K562 (cell line): ENCODE results near the gene COLEC12. TPM values are rescaled to one million over a fixed set of nuclear protein-coding genes. Genes with fewer than 3 reads are reported as not detected.
A peak's percentile ranks its signal among the peaks of the same experiment; 100 is the strongest.

ENCODE experiments used
- ARID1B ChIP-seq: fragments of 450-650 bp; IDR thresholded peaks from 2 replicates; pipeline ENCODE4 v1.6.1; 2016; ENCODE audit warnings: antibody characterized with exemption, mild to moderate bottlenecking, inconsistent platforms
- ASH1L ChIP-seq: fragments of 450-650 bp; IDR thresholded peaks from 2 replicates; pipeline ENCODE4 v1.6.1; 2018; ENCODE audit warnings: borderline replicate concordance, mild to moderate bottlenecking, low read depth; ENCODE audit not compliant: partially characterized antibody
- ATF3 ChIP-seq, 2 experiments: fragments of 450-650 bp in 1 of 2; sonication (generic) in 1 of 2; formaldehyde crosslinking in 1 of 2; IDR thresholded peaks in 1 of 2; conservative IDR thresholded peaks in 1 of 2; 2 replicates each; pipeline versions ENCODE4 v1.6.1 to v1.8.1; 2016 to 2023; ENCODE audit warnings: mild to moderate bottlenecking in 2 of 2, moderate library complexity in 2 of 2, inconsistent platforms in 1 of 2, missing genetic modification reagents in 1 of 2
- BCOR ChIP-seq: fragments of 450-650 bp; IDR thresholded peaks from 2 replicates; pipeline ENCODE4 v1.6.1; 2016
- CTBP1 ChIP-seq: fragments of 450-650 bp; IDR thresholded peaks from 2 replicates; pipeline ENCODE4 v1.6.1; 2016; ENCODE audit warnings: borderline replicate concordance
- GTF2B ChIP-seq: IDR thresholded peaks from 2 replicates; pipeline ENCODE4 v1.6.1; 2011; ENCODE audit not compliant: insufficient read length; ENCODE audit errors: extremely low read depth
- HNRNPLL ChIP-seq: fragments of 200-400 bp; formaldehyde crosslinking; IDR thresholded peaks from 2 replicates; pipeline ENCODE4 v1.6.1; 2017; ENCODE audit warnings: low read length, low read depth, mild to moderate bottlenecking; ENCODE audit not compliant: poor library complexity, severe bottlenecking
- ILF3 ChIP-seq: fragments of 450-650 bp; IDR thresholded peaks from 2 replicates; pipeline ENCODE4 v1.6.1; 2018; ENCODE audit warnings: antibody characterized with exemption, mild to moderate bottlenecking, moderate library complexity, borderline replicate concordance
- MAFF ChIP-seq: IDR thresholded peaks from 2 replicates; pipeline ENCODE4 v1.6.1; 2012; ENCODE audit warnings: low read length, improper control_type of control experiment
- MEIS2 ChIP-seq: fragments of 450-650 bp; IDR thresholded peaks from 2 replicates; pipeline ENCODE4 v1.6.1; 2014; ENCODE audit warnings: mild to moderate bottlenecking; ENCODE audit not compliant: partially characterized antibody
- NCOR1 ChIP-seq: fragments of 450-650 bp; IDR thresholded peaks from 2 replicates; pipeline ENCODE4 v1.6.1; 2016; ENCODE audit warnings: mild to moderate bottlenecking, moderate library complexity
- PKNOX1 ChIP-seq: fragments of 450-650 bp; IDR thresholded peaks from 2 replicates; pipeline ENCODE4 v1.6.1; 2016
- POLR2G ChIP-seq: fragments of 200-400 bp; formaldehyde crosslinking; IDR thresholded peaks from 2 replicates; pipeline ENCODE4 v1.6.1; 2017; ENCODE audit warnings: low read depth, mild to moderate bottlenecking, antibody characterized with exemption, low read length, moderate library complexity
- PURB ChIP-seq: sonication (generic); formaldehyde crosslinking; IDR thresholded peaks from 2 replicates; pipeline ENCODE4 v1.9.0; 2021; ENCODE audit warnings: low read depth, mild to moderate bottlenecking, missing genetic modification reagents
- RBM25 ChIP-seq: fragments of 200-400 bp; formaldehyde crosslinking; IDR thresholded peaks from 2 replicates; pipeline ENCODE4 v1.6.1; 2018; ENCODE audit warnings: low read length, low read depth, moderate library complexity; ENCODE audit not compliant: severe bottlenecking
- RFX1 ChIP-seq: fragments of 450-650 bp; IDR thresholded peaks from 2 replicates; pipeline ENCODE4 v1.6.1; 2016; ENCODE audit warnings: mild to moderate bottlenecking, moderate library complexity
- SOX6 ChIP-seq: fragments of 450-650 bp; IDR thresholded peaks from 2 replicates; pipeline ENCODE4 v1.6.1; 2014; ENCODE audit warnings: mild to moderate bottlenecking
- TCFL5 ChIP-seq: fragments of 250-450 bp; sonication (Bioruptor Pico); conservative IDR thresholded peaks from 2 replicates; pipeline ENCODE4 v1.6.1; 2021; ENCODE audit warnings: mild to moderate bottlenecking, moderate library complexity, matching md5 sums
- THRAP3 ChIP-seq: fragments of 450-650 bp; IDR thresholded peaks from 2 replicates; pipeline ENCODE4 v1.6.1; 2016; ENCODE audit warnings: mild to moderate bottlenecking, inconsistent platforms, borderline replicate concordance
- ZNF184 ChIP-seq: sonication (generic); formaldehyde crosslinking; IDR thresholded peaks from 2 replicates; pipeline ENCODE4 v1.5.0; 2020; ENCODE audit warnings: missing genetic modification reagents
- ZNF639 ChIP-seq, 2 experiments: fragments of 200-800 bp in 1 of 2; sonication (Bioruptor generic) in 1 of 2; sonication (generic) in 1 of 2; formaldehyde crosslinking in 1 of 2; IDR thresholded peaks in 1 of 2; conservative IDR thresholded peaks in 1 of 2; 2 replicates each; pipeline versions ENCODE4 v1.5.0 to v1.6.1; 2016 to 2020; ENCODE audit warnings: missing compliant biosample characterization in 1 of 2, missing genetic modification characterization in 1 of 2, missing genetic modification reagents in 1 of 2
- ZNF655 ChIP-seq: fragments of 250-450 bp; sonication (Bioruptor Pico); IDR thresholded peaks from 2 replicates; pipeline ENCODE4 v1.5.0; 2021
- polyA plus RNA-seq, 8 experiments: library from polyadenylated mRNA; depleted of rRNA in 4 of 8; stranded (reverse) in 5 of 8; unstranded in 3 of 8; fragments of >200 nt; fragmentation: Nextera tagmentation in 2 of 8; fragmentation: Illumina TruSeq in 1 of 8; extraction: Ambion mirVana in 2 of 8; extraction: Trizol in 1 of 8; gene quantifications; 2 replicates each; pipeline versions ENCODE4 v1.2.1 to v1.2.3, GENCODE V29; 2011 to 2014; ENCODE audit warnings: inconsistent platforms in 1 of 8, missing spikeins in 1 of 8
- total RNA-seq, 7 experiments: library from RNA; depleted of rRNA in 6 of 7; stranded (reverse); fragments of >200 nt in 6 of 7; fragmentation: Illumina TruSeq in 2 of 7; extraction: Trizol in 2 of 7; gene quantifications; 2 replicates each; pipeline versions ENCODE4 v1.2.1 to v1.2.3, GENCODE V29; 2011 to 2021; ENCODE audit warnings: low replicate concordance in 1 of 7

COLEC12 gene
- total and polyA plus RNA-seq, 9 of the 15 experiments (the other 6 are each of a cell fraction or from before 2014, with no cell fraction given): 0.04 TPM; not detected in 8

- no peak for TF ChIP-seq GTF2B
- no peak for TF ChIP-seq POLR2G
- peak; percentile 60 for TF ChIP-seq ATF3 (IDR thresholded peaks at IDR 0.05)
- no peak for TF ChIP-seq ATF3 (CRISPR knock-in tag; conservative IDR thresholded peaks at IDR 0.05)
- peak; percentile 40 for TF ChIP-seq ARID1B
- peak; percentile 81 for TF ChIP-seq PKNOX1
- no peak for TF ChIP-seq ZNF655 (CRISPR knock-in tag)
- TF ChIP-seq TCFL5 (CRISPR knock-in tag): no peak
- no peak for TF ChIP-seq ZNF639 (CRISPR knock-in tag; conservative IDR thresholded peaks at IDR 0.05 in 1 of 2, IDR thresholded peaks at IDR 0.05 in 1 of 2)
- no peak for TF ChIP-seq THRAP3
- TF ChIP-seq MAFF: no peak
- TF ChIP-seq RBM25: peak; percentile 71
- peak; percentile 42; the same call in 1 of the 2 replicates for TF ChIP-seq SOX6
- TF ChIP-seq ILF3: no peak
- TF ChIP-seq CTBP1: no peak
- no peak for TF ChIP-seq PURB (CRISPR knock-in tag)
- peak; percentile 87 for TF ChIP-seq MEIS2
- peak; percentile 81 for TF ChIP-seq BCOR
- TF ChIP-seq HNRNPLL: no peak
- TF ChIP-seq ASH1L: no peak
- TF ChIP-seq RFX1: peak; percentile 60
- no peak for TF ChIP-seq NCOR1
- TF ChIP-seq ZNF184 (CRISPR knock-in tag): no peak
Measured at GRCh38 chr18:525036-525797, 24.7 kb upstream of the COLEC12 start (continued).
